Gastrocnemius medialis (tissue), 4 donors: ENCODE data around the gene TNFRSF18. TPM values are rescaled to one million over a fixed set of nuclear protein-coding genes. Genes with fewer than 3 reads are reported as not detected.

Experiments
- ATAC-seq, 2 donors: fragments of 150-250 bp; one replicate each; pipeline ENCODE4 v1.9.1; 2016
- DNase-seq, 2 donors: peaks; one replicate each; pipeline ENCODE4 v3.0.0-alpha.2; 2019
- H3K27ac ChIP-seq, 4 donors: fragments of 200-600 bp; sonication (generic); 1 replicate in 1 of 4; 2 replicates in 3 of 4; pipeline ENCODE4 v1.5.1; 2016 to 2018; ENCODE audit warnings: mild to moderate bottlenecking in 2 of 4, moderate library complexity in 1 of 4
- H3K27me3 ChIP-seq, 3 donors: fragments of 200-600 bp; sonication (generic) in 2 of 3; 1 replicate in 1 of 3; 2 replicates in 2 of 3; pipeline versions ENCODE4 v1.5.1 to v1.6.0; 2016 to 2019; ENCODE audit warnings: mild to moderate bottlenecking in 1 of 3, moderate library complexity in 1 of 3
- H3K36me3 ChIP-seq, 2 donors: fragments of 200-600 bp; sonication (generic) in 1 of 2; one replicate each; pipeline ENCODE4 v1.5.1; 2017 to 2018
- H3K4me1 ChIP-seq, 2 donors: fragments of 200-600 bp; sonication (generic) in 1 of 2; one replicate each; pipeline ENCODE4 v1.5.1; 2016 to 2017; ENCODE audit warnings: mild to moderate bottlenecking in 2 of 2
- H3K4me3 ChIP-seq, 4 donors: fragments of 200-600 bp; sonication (generic) in 3 of 4; 1 replicate in 1 of 4; 2 replicates in 3 of 4; pipeline ENCODE4 v1.5.1; 2016 to 2019; ENCODE audit warnings: mild to moderate bottlenecking in 2 of 4
- H3K9me3 ChIP-seq, 3 donors: fragments of 200-600 bp; sonication (generic) in 2 of 3; 1 replicate in 1 of 3; 2 replicates in 2 of 3; pipeline ENCODE4 v1.5.1; 2016 to 2019
- POLR2A ChIP-seq, 2 donors: fragments of 450-650 bp; IDR thresholded peaks; one replicate each; pipeline ENCODE4 v1.6.1; 2017; ENCODE audit warnings: antibody characterized with exemption in 2 of 2, mild to moderate bottlenecking in 2 of 2, moderate library complexity in 2 of 2
- in situ Hi-C, 4 donors: fragments of 200-750 bp; cut with MboI; loops; one replicate each; pipeline versions ENCODE4 v1.15.0 to v1.8.0; 2017; ENCODE audit warnings: low sequenced_read_pairs in 4 of 4
- intact Hi-C: fragments of 100-400 bp; cut with DNase I; formaldehyde crosslinking; loops from one replicate; pipeline ENCODE4 v1.15.1; 2023; ENCODE audit warnings: low total_unique reads
- total RNA-seq, 4 donors: library from RNA; depleted of rRNA; stranded (reverse); fragments of >200 nt; gene quantifications; one replicate each; pipeline versions ENCODE4 v1.1.0 to v1.2.3, GENCODE V29; 2016
- TF ChIP-seq, protein P1 (sequence below), 5 experiments: fragments of 450-650 bp in 3 of 5; fragments of 200-600 bp in 2 of 5; sonication (generic) in 2 of 5; IDR thresholded peaks in 4 of 5; conservative IDR thresholded peaks in 1 of 5; 1 replicate in 4 of 5; 2 replicates in 1 of 5; pipeline ENCODE4 v1.5.1; 2016 to 2019; ENCODE audit warnings: antibody characterized with exemption in 5 of 5, mild to moderate bottlenecking in 3 of 5, moderate library complexity in 3 of 5

TNFRSF18 gene
- total RNA-seq, 4 donors from 2014 or later: not detected

DNA sequence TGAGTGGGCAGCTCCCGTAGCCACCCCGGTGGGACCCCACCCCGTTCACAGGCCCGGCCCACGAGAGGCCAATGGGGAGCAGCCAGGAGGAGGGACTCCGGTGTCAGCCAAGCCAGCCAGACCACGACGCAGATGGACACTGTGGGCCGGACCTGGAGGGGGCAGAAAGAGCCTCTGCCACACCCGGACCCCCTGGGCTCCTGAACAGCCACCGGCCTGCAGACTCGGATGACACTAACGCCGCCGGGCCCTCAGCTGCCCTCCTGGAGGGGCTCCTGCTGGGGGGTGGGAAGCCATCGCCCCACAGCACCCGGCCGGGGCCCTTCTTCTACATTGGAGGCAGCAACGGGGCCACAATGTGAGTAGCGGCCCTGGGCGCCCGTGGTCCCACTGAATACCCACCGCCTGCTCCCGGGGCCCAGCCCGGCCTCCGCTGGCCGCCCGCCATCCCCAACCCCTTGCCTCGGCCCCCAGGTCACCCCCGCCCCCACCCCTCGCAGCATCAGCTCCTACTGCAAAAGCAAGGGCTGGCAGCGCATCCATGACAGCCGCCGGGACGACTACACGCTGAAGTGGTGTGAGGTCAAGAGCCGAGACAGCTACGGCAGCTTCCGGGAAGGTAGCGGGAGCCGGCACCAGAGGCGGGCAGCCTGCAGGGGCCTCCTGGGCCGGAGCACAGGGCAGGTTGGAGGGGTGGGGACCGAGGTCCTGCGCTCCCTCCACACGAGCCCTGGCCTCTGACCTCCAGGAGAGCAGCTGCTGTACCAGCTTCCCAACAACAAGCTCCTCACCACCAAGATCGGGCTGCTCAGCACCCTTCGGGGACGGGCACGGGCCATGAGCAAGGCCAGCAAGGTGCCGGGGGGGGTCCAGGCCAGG is 26.2 kb downstream of the TNFRSF18 start:
- intact Hi-C loops: no loop called here
- H3K4me3 ChIP-seq: no peak overlapping the region
- no peaks in the 10 kb centered on the region for H3K4me1 ChIP-seq
- H3K27me3 ChIP-seq: peaks cover 2 to 31% (median 14%) of the 10 kb centered on the region in 3 donors
- DNase-seq: no peak
- TF ChIP-seq, protein P1, sequence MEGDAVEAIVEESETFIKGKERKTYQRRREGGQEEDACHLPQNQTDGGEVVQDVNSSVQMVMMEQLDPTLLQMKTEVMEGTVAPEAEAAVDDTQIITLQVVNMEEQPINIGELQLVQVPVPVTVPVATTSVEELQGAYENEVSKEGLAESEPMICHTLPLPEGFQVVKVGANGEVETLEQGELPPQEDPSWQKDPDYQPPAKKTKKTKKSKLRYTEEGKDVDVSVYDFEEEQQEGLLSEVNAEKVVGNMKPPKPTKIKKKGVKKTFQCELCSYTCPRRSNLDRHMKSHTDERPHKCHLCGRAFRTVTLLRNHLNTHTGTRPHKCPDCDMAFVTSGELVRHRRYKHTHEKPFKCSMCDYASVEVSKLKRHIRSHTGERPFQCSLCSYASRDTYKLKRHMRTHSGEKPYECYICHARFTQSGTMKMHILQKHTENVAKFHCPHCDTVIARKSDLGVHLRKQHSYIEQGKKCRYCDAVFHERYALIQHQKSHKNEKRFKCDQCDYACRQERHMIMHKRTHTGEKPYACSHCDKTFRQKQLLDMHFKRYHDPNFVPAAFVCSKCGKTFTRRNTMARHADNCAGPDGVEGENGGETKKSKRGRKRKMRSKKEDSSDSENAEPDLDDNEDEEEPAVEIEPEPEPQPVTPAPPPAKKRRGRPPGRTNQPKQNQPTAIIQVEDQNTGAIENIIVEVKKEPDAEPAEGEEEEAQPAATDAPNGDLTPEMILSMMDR (IDR thresholded peaks at IDR 0.05 in 4 of 5, conservative IDR thresholded peaks at IDR 0.05 in 1 of 5): no peak
- TF ChIP-seq POLR2A (IDR thresholded peaks at IDR 0.05): no peak
- no peak overlapping the region for H3K27ac ChIP-seq
- H3K9me3 ChIP-seq: no peaks in the 10 kb centered on the region
- no peaks in the 10 kb centered on the region for H3K36me3 ChIP-seq
- no peak for ATAC-seq
- in situ Hi-C loops: no loop called here

DNA sequence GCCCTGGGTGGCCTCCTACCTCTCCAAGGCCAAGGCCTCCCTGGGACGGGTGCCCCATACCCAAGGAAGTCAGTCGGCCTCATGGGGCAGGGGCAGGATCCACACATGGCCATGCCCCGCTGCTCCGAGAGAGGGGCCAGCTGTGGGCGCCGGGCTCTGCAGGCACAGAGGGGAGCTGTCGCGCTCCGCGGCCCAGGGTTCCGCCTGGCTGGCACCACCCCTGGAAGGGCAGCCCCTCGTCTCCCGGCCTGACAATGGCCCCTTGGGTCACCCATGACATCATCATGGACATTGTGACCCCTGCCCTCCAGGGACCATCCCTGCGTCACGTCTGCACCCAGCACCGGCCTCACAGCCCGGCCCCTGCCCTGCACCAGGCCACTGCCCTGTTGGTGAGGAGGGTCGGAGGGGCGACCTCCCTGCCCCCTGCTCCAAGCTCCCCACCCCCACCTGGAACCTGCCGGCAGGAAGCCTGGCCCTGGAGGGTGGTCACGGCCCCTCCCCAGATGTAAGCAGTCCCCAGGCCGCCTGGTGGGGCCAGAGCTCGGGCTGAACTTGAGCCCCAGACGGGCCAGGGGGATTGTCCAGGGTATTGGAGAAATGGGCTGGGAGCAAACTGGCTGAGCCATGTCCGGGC is 26.9 kb downstream of the TNFRSF18 start:
- Histone ChIP-seq H3K27ac (no peak overlapping the region), H3K27me3 (peaks cover 3 to 39% (median 15%) of the 10 kb centered on the region in 3 donors), H3K36me3 (no peaks in the 10 kb centered on the region), H3K4me3 (no peak overlapping the region), H3K4me1 (no peaks in the 10 kb centered on the region), H3K9me3 (no peaks in the 10 kb centered on the region)
- DNase-seq (no peak), ATAC-seq (no peak)
- TF ChIP-seq, protein P1 (IDR thresholded peaks at IDR 0.05 in 4 of 5, conservative IDR thresholded peaks at IDR 0.05 in 1 of 5): no peak
- no peak for TF ChIP-seq POLR2A (IDR thresholded peaks at IDR 0.05)
- in situ Hi-C loops (no loop called here), intact Hi-C loops (no loop called here)

DNA sequence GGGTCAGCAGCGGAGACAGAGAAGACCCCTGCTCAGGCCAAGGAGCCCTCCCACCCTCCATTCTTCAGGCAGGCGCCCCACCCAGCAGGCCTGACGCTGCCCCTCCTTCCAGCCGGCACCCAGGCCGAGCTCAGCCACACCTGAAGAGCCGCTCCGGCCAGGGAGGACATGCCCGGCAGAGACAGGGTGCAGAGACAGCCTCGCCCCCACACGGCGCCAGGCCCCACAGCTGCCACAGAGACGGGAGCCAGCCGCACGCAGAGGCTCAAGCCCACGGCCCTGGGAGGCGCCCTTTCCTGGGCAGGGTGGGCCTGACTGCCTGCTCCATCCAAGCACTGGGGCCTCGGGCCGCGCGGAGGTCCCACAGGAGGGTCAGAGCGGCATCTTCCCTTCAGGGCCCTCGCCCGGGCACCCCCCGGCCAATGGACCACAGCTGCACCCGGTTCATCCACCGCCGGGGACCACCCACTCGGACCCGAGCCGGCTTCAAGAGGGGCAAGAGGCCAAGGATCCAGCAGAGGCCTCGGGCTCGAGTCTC is 27.5 kb downstream of the TNFRSF18 start:
- TF ChIP-seq, protein P1 (IDR thresholded peaks at IDR 0.05 in 4 of 5, conservative IDR thresholded peaks at IDR 0.05 in 1 of 5): no peak
- TF ChIP-seq POLR2A (IDR thresholded peaks at IDR 0.05): no peak
- no peak for ATAC-seq
- Histone ChIP-seq H3K9me3 (no peaks in the 10 kb centered on the region), H3K27me3 (peaks cover 4 to 41% (median 21%) of the 10 kb centered on the region in 3 donors), H3K36me3 (no peaks in the 10 kb centered on the region), H3K4me1 (no peaks in the 10 kb centered on the region), H3K4me3 (no peak overlapping the region), H3K27ac (no peak overlapping the region)
- no peak for DNase-seq
- intact Hi-C loops (no loop called here), in situ Hi-C loops (no loop called here)

- no peak overlapping the region for H3K4me3 ChIP-seq
- no peak for TF ChIP-seq POLR2A (IDR thresholded peaks at IDR 0.05)
- intact Hi-C loops (no loop called here), in situ Hi-C loops (no loop called here)
- DNase-seq: no peak
- no peak for ATAC-seq
- H3K27me3 ChIP-seq: peaks cover 4 to 53% (median 33%) of the 10 kb centered on the region in 3 donors
- no peak overlapping the region for H3K27ac ChIP-seq
- no peaks in the 10 kb centered on the region for H3K9me3 ChIP-seq
- no peaks in the 10 kb centered on the region for H3K36me3 ChIP-seq
- H3K4me1 ChIP-seq: no peaks in the 10 kb centered on the region
These were observed 28.8 kb downstream of the TNFRSF18 start for GRCh38 chr1:1177452-1178206.
